Inferior parietal cortex (tissue), 1 donor: ENCODE data around the gene FDX2.
"Not testable (repeated sequence)": the region's sequence is repeated elsewhere in the genome, so short reads cannot be mapped to it uniquely, and the experiment has no call there.

Experiments used
- DNase-seq: peaks from one replicate; pipeline ENCODE4 v3.0.0-alpha.2; 2016; ENCODE audit errors: extremely low spot score

FDX2 gene

DNA sequence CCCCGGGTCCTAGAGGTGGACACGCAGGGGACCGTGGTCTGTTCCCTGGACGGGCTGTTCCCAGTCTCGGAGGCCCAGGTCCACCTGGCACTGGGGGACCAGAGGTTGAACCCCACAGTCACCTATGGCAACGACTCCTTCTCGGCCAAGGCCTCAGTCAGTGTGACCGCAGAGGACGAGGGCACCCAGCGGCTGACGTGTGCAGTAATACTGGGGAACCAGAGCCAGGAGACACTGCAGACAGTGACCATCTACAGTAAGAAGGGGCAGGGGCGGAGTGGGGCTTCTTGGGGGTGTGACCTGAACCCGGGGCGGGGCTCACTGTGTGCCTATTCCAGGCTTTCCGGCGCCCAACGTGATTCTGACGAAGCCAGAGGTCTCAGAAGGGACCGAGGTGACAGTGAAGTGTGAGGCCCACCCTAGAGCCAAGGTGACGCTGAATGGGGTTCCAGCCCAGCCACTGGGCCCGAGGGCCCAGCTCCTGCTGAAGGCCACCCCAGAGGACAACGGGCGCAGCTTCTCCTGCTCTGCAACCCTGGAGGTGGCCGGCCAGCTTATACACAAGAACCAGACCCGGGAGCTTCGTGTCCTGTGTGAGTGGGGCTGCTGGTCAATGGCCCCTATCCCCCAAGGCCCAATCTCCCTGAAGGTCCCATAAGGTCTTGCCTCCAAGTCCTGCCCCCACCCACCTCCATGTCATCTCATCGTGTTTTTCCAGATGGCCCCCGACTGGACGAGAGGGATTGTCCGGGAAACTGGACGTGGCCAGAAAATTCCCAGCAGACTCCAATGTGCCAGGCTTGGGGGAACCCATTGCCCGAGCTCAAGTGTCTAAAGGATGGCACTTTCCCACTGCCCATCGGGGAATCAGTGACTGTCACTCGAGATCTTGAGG is 31.5 kb downstream of the FDX2 start:
- DNase-seq = no peak

DNA sequence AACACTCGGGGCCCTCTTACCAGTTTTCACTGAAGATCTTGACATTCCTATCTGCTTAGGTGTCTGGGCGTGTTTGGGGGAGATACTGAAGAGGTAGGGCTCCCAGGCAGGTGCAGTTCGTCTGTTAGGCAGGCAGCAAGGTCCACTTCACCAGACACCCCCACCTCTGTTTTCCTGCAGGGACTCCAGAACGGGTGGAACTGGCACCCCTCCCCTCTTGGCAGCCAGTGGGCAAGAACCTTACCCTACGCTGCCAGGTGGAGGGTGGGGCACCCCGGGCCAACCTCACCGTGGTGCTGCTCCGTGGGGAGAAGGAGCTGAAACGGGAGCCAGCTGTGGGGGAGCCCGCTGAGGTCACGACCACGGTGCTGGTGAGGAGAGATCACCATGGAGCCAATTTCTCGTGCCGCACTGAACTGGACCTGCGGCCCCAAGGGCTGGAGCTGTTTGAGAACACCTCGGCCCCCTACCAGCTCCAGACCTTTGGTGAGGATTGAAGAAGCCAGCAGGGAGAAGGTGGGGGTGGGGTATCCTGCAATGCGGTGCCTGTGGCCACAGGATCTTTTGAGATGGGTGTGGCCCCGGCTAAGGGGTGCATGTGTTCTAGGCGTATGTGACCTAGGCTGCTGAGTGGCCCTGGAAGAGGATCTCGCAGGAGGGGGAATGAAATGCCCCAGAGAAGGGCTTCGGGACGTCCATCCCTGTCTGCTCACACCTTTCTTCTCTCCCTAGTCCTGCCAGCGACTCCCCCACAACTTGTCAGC is 32.3 kb downstream of the FDX2 start:
- DNase-seq = no peak

DNA sequence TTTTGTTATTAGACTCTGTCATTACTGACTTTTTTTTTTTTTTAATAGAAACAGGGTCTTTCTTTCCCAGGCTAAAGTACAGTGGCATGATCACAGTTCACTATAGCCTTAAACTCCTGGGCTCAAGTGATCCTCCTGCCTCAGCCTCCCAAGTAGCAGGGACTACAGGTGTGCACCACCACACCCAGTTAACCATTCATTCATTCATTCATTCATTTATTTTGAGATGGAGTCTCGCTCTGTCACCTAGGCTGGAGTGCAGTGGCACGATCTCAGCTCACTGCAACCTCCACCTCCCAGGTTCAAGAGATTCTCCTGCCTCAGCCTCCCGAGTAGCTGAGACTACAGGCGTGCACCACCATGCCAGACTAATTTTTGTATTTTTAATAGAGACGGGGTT is 33.8 kb downstream of the FDX2 start:
- DNase-seq = not testable (repeated sequence)

DNA sequence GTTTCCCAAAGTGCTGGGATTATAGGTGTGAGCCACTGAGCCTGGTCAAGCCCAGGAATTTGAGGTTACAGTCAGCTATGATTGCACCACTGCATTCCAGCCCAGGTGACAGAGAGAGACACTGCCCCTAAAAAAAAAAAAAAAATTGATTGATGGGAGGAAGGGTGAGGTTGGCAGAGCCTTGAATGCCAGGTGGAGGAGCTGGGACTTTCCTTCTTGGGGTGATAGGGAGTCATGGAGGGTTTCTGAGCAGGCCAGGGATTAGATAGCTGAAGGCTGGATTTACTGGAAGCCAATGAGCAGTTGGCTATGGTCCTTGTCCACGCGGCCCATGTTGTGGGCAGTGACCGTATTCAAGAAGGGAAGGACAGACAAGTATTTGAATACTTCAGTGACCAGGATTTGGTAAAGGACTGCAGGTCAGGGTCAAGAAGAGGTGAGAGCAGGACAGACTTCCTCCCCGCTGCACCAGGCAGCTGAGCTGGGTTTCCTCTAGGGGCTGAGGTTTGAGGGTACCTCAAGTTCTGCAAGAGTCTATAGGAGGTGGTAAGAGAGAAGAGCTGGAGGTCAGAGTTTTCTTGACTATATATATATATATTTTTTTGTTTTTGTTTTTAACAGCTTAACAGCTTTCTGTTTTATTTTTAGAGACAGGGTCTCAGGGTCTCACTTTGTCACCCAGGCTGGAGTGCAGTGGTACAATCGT is 35.9 kb downstream of the FDX2 start:
- DNase-seq = no peak

DNA sequence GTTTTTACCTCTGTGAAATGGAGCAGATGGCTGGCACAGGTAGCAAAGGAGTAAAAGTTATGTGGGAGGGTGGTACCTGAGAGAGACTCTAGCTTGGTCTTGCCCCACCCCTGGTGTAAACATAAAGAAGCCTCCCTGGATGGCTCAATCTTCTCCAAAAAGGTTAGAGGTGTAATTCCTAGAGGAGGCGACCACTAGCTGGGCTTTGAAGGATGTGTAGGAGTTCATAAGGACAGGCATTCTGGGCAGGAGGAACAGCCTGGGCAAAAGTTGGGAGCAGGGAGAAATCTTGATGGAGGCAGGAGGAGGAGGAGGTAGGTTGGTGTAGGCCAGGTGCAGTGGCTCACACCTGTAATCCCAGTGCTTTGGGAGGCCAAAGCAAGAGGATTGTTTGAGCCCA is 36.9 kb downstream of the FDX2 start:
- no peak for DNase-seq

DNA sequence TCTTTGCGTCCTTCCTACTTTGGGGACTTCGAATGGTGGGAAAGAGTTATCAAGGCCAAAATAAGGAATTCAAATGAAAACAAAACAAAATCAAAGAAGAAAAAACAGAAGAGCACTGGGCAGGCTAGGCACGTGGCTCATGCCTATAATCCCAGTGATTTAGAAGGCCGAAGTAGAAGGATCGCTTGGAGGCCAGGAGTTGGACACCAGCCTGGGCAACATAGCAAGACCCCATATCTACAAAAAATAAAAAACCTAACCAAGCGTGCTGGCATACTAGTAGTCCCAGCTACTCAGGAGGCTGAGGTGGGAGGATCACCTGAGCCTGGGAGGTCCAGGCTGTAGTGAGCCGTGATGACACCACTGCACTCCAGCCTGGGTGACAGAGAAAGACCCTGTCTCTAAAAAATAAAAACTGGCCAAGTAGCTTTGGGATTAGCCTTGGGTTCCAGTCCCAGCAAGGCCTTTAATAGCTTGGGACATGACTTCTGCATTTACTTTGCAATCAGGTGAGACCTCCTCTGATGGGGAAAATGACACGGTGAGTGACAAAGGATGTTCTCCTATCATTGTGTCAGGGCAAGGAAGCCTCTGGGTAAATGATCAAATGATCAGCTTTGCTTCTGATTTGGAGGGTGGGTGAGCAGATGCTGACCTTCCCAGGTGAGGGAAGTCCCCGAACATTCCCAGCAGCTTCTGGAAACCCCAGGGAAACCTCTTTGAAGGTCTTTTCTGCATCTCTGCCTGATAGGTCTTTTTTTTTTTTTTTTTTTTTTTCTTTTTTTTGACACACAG is 37.8 kb downstream of the FDX2 start:
- no peak for DNase-seq

DNA sequence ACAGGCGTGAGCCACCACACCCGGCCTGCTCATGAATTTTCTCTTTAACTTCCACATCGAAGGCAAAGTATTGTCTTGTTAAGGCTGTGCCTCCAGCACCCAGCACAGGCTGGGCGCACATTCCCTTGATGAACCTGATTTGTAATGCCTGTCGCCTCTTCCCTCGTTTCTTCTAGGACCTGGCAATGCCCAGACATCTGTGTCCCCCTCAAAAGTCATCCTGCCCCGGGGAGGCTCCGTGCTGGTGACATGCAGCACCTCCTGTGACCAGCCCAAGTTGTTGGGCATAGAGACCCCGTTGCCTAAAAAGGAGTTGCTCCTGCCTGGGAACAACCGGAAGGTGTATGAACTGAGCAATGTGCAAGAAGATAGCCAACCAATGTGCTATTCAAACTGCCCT is 41.2 kb downstream of the FDX2 start:
- no peak for DNase-seq

DNA sequence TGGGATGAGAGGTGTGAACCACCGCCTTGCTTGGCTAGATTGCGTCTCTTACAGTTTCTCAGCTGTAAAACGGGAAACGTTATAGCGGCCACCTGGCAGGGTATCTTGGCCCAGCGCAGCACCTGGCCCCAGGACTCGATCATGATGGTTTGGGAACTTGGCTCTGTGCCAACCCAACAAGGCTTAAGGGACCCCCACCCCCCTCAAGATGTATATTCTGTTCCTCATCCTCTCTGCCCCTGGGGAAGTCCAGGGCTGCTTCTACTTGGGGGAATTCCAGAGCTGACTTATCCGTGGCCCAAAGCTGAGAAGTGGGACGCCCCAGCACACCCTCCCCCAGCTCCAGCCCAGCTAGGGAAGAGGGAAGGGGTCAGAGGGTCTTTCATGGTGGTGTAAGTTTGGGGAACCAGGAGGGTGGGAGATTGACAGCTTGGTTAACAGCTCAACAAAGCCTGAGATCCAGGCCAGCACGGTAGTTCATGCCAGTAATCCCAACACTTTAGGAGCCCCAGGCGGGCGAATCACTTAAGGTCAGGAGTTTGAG is 44.2 kb downstream of the FDX2 start:
- DNase-seq = no peak

DNA sequence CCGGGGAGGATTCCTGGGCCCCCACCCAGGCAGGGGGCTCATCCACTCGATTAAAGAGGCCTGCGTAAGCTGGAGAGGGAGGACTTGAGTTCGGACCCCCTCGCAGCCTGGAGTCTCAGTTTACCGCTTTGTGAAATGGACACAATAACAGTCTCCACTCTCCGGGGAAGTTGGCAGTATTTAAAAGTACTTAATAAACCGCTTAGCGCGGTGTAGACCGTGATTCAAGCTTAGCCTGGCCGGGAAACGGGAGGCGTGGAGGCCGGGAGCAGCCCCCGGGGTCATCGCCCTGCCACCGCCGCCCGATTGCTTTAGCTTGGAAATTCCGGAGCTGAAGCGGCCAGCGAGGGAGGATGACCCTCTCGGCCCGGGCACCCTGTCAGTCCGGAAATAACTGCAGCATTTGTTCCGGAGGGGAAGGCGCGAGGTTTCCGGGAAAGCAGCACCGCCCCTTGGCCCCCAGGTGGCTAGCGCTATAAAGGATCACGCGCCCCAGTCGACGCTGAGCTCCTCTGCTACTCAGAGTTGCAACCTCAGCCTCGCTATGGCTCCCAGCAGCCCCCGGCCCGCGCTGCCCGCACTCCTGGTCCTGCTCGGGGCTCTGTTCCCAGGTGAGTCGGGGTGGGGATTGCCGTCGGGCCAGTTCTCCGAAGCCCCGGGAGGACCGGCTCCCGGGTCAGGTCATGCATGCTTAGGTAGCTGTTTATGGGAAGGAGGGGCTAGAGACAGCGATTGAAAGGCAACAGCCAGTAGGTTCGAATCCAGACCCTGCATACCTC is 45.0 kb downstream of the FDX2 start, which contains the start of gene ICAM1:
Gene ICAM1 (plus strand): TSS at position 505 of the 779 bp plus-strand sequence. CDS start 40 bp downstream, at position 545.
- DNase-seq = no peak

DNA sequence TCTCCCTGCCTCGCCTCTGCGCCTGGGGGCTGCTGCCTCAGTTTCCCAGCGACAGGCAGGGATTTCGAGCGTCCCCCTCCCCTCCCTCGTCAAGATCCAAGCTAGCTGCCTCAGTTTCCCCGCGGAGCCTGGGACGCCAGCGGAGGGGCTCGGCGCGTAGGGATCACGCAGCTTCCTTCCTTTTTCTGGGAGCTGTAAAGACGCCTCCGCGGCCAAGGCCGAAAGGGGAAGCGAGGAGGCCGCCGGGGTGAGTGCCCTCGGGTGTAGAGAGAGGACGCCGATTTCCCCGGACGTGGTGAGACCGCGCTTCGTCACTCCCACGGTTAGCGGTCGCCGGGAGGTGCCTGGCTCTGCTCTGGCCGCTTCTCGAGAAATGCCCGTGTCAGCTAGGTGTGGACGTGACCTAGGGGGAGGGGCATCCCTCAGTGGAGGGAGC is 45.6 kb downstream of the FDX2 start:
- no peak for DNase-seq

DNA sequence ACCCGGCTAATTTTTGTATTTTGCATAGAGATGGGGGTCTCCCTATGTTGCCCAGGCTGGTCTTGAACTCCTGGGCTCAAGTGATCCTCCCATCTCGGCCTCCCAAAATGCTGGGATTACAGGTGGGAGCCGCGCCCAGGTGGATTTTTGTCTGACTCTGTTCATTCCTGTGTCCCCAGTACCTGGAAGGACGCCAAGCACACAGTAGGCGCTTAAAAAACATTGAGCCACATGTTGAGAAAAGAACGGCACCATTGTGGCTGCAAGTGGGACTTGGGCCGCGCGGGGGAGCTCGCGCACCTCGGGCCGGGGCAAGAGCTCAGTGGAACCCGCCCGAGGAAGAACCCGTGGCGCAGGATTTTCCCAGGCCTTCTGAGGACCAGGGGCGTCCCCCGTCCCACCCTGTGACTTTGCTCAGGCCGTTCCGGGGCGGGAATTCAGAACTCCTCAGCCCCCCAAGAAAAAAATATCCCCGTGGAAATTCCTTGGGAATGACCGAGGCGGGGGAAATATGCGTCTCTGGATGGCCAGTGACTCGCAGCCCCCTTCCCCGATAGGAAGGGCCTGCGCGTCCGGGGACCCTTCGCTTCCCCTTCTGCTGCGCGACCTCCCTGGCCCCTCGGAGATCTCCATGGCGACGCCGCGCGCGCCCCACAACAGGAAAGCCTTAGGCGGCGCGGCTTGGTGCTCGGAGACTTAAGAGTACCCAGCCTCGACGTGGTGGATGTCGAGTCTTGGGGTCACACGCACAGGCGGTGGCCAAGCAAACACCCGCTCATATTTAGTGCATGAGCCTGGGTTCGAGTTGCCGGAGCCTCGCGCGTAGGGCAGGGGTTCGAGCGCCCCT is 46.3 kb downstream of the FDX2 start:
- DNase-seq = peak; percentile 69

DNA sequence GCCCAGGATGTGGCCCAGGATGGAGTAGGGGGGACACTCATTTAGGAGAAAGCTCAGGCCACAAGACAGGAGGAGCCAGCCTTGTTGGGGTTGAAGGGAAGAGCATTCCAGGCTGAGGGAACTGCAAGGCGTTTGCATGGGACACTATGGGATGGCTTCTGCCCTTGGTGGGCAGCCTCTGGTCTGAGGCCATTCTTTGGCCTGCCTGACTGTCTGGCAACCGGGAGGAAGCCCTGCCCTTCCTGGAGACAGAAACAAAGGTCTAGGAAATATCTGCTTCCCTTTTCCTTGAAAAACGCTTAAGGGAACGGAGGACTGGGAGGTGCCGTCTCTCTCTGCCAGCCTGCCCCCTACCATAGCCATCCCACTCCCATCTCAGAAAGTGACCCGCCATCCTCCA is 47.7 kb downstream of the FDX2 start:
- no peak for DNase-seq

DNA sequence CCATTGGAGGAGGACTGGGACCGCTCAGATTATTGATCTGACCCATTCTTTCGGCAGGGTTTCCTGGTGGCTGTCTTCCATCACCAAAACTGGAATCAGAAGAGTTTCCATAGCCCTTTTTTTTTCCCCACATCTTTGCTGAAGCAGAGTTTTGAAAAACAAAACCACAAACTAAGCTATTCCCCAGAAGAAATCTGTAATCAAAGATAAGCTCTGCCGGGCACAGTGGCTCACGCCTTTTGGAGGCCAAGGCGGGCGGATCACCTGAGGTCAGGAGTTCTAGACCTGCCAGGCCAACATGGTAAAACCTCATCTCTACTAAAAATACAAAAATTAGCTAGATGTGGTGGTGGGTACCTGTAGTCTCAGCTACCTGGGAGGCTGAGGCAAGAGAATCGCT is 49.1 kb downstream of the FDX2 start:
- DNase-seq = no peak

DNA sequence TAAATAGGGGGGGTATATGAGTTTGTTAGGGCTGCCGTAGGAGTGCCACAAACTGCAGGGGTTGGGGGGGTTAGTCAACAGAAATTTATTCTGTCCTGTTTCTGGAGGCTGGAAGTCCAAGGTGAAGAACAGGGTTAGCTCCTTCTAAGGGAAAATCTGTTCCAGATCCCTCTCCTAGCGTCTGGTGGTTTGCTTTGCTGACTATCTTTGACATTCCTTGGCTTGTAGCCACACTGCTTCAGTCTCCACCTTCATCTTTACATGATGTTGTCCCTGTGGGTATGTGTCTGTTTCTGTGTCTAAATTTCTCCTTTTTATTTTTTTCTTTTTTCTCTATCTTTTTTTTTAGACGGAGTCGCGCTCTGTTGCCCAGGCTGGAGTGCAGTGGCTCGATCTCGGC is 53.0 kb downstream of the FDX2 start:
- no peak for DNase-seq

DNA sequence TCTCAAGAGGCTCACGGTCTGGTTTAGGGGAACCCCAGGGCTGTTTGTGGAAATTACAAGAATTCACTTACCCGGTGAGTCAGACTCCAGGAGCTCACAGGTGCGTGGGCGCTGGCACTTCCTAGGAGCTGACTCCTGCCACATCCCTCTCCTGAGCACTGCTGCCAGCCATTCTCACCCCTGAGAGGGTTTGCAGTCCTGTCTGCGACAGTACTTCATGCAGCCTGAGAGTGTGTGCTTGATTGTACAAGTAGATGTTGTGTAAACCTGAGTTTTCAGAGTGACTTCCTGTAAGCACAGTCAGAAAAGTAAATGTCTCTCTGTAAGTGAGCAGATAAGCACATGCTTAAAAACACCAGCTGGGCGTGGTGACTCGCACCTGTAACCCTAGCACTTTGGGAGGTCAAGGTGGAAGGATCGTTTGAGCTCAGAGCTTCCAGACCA is 55.7 kb downstream of the FDX2 start:
- no peak for DNase-seq
